GM19239 (cell line): ENCODE measurements around the gene LAMB2.

Experiments
- DNase-seq: peaks from one replicate; pipeline ENCODE4 v3.0.0; 2011; ENCODE audit warnings: low spot score; ENCODE audit not compliant: insufficient read length
- FAIRE-seq: peaks from 2 replicates; lab custom pipeline; 2011; peaks lifted over from hg19 to GRCh38; lab: Jason Lieb, UNC

Gene LAMB2

DNA sequence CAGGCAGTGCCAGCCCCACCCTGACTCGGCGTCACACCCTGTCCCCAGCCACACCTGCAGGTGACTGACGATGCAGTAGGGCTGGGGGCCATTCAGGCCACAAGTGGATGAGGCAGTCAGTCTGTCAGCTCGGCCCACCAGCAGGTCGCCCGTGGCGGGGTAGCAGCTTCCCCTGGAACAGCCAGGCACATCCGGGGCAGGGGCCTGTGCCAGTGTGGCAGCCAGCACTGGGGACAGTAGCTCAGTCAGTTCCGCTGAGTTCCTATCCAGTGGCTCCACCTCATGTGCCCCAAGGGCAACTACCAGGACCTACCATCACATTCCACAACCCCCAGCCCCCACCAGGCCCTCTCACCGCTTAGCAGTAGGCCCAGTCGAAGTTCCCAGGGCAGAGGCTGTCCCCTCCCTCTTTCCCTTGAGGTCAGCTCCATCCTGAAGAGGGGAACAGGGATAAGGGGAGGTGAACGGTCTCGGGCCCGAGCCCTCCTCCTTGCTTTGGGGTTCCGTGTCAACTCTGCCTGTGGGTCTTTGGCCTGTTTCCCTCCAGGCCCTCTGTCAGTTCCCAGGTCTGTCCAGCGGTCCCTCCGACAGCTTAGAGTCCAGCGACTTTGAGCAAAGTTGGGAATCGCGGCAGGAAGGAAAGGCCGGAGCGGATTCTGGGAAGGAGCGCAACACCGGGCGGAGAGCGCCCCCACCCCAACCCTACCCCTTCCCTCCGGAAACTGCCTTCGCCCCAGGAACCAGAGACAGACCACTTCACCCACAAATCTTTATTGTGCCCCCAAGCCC lies at the start of gene LAMB2:
LAMB2 (minus strand) TSS at position 614 of the 789 bp plus-strand sequence; CDS start at position 431, 183 bp downstream.
- FAIRE-seq (no peak), DNase-seq (no peak)

DNA sequence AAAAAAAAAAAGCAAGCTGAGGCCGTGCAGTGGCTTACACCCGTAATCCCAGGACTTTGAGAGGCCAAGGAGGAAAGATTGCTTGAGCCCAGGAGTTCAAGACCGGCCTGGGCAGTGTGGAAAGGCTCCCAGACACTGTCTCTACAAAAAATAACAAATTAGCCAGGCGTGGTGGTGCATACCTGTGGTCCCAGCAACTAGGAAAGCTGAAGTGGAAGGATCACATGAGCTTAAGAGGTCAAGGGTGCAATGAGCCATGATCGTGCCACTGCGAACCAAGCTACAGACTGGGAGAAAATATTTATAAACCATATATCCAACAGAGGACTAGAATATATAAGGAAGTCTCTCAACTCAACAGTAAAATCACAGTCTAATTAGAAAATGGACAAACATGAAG lies 48.5 kb upstream of the LAMB2 start:
- DNase-seq: no peak
- FAIRE-seq: no peak

DNA sequence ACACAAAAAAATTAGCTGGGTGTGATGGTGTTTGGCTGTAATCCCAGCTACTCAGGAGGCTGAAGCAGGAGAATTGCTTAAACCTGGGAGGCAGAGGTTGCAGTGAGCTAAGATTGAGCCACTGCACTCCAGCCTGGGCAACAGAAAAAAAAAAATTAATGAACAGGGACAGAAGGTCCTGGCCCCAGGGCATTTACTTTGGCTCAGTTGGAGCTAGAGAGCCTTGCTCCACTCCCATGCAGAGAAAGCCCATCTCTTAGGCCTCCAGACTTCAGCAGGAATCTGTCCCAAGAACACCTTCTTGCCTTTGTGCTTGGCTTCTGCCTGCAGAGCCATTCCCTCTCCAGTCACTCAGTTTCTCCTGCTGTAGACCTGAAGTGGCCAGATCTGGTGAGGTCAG lies 47.3 kb upstream of the LAMB2 start:
- FAIRE-seq: no peak
- no peak for DNase-seq

DNA sequence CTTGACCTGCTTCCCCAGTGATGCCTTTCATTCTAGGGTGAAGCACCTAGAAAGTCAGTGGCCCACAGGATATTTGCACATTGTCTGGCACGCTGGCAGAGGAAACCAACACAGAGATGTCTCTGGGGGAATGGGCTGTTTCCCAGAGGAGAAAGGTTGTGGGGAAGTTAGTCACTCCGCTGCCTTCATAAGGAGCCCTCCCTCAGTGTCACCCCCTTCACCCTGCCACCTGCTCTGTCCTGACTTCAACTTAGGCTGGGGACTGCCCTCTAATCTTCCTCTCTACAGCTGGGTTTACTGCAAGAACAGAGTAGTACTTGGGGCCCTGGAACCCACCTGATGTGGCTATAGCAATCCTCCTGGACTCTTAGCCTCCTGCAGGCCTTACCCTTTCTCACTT lies 44.2 kb upstream of the LAMB2 start:
- no peak for DNase-seq
- FAIRE-seq: no peak

DNA sequence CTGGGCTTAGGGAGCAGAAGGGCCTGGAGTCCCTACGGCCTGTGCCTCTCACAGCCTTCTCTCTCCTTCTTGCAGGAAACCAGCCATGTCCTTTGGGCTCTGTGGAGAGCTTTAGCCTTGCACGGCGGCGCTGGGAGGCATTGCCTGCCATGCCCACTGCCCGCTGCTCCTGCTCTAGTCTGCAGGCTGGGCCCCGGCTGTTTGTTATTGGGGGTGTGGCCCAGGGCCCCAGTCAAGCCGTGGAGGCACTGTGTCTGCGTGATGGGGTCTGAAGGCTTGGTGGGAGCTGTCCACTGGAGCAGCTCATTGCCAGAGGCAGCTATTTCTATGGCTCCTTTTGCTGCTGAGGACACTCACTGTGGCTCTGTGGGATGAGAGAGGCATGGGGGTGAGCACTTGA lies 42.7 kb upstream of the LAMB2 start:
- DNase-seq (no peak), FAIRE-seq (no peak)

DNA sequence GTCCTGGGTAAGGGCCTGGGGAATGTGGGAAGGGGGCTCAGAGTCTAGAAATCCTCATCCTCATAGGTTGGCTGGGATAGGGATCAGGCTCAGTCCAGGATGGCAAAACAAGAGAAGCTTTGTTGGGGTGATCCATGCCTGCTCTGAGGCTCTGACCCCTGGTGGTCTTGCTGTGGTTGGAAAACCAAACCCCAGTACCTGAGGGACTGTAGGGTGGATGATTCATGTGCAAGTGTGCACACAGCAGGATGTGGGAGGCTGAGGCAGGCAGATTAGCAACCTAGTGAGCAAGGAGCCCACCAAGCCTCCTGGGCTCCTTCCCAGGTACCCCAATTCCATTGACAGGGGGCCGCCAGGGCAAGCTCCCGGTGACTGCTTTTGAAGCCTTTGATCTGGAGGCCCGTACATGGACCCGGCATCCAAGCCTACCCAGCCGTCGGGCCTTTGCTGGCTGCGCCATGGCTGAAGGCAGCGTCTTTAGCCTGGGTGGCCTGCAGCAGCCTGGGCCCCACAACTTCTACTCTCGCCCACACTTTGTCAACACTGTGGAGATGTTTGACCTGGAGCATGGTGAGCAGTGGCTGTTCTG lies 41.6 kb upstream of the LAMB2 start:
- FAIRE-seq (no peak), DNase-seq (no peak)

DNA sequence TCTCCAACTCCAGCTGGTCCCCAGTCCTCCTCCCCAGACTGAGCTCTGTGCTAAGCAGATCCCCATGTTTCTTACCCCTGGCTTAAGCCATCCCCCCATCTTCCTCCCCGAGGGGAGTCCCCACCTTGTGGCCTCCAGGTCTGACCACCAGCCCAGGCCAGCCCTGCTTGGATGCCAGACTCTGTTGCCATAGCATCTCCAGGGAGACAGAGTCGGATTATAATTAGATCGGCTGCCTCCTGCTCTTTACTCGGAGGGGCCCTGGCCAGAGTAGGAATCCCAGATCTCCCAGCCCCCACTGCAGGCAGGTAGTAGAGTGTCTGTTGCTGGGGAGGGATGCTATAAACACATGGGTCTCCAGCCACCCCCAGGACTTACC lies 40.9 kb upstream of the LAMB2 start:
- FAIRE-seq: no peak
- DNase-seq: no peak

DNA sequence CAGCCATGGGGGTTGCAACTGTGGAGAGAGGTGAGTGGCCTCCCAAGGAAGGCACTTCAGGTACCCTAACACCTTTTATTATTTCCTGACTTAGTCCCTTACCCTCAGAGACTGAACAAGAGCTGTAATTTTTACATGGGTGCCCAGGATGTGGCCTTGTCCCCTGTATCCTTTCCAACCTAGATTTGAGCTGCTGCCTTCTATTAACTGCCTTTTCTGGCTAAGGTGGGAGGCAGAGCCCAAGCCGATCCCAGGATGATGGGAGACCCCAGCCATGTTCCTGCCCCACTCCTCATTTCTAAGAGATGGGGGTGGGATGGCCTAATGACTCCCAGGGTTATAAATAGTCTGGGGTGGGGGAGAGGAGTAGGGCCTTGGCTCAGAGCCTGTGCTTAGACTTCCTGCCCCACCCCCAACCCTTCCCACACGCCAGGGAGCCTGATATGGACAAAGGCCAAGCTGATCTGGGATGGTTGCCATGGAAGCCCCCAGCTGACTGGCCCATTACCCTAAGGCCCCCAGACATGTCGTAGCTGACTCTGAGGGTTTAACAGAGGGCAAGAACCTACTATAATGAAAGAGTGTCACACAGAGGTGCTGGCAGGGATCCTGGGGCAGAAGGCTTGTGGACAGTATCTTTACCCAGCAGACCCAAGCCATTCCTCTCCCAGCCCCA lies 40.4 kb upstream of the LAMB2 start:
- FAIRE-seq: no peak

DNA sequence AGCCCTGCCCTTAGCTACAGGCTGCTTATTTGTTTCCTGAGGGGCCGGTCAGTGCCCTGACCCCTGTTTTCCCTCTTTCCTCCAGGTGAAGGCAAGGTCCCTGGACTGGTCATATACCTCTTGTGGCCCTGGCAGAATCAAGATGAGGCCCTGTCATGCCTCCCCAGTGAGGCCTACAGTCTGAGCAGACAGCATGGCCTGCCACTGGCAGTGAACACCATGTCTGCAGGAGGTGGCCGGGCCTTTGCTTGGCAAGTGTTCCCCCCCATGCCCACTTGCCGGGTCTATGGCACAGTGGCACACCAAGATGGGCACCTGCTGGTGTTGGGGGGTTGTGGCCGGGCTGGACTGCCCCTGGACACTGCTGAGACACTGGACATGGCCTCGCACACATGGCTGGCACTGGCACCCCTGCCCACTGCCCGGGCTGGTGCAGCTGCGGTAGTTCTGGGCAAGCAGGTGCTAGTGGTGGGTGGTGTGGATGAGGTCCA lies 39.7 kb upstream of the LAMB2 start:
- FAIRE-seq: no peak
- DNase-seq: no peak

More for the DNA sequence above, 40.4 kb upstream of the LAMB2 start:
- DNase-seq: no peak

DNA sequence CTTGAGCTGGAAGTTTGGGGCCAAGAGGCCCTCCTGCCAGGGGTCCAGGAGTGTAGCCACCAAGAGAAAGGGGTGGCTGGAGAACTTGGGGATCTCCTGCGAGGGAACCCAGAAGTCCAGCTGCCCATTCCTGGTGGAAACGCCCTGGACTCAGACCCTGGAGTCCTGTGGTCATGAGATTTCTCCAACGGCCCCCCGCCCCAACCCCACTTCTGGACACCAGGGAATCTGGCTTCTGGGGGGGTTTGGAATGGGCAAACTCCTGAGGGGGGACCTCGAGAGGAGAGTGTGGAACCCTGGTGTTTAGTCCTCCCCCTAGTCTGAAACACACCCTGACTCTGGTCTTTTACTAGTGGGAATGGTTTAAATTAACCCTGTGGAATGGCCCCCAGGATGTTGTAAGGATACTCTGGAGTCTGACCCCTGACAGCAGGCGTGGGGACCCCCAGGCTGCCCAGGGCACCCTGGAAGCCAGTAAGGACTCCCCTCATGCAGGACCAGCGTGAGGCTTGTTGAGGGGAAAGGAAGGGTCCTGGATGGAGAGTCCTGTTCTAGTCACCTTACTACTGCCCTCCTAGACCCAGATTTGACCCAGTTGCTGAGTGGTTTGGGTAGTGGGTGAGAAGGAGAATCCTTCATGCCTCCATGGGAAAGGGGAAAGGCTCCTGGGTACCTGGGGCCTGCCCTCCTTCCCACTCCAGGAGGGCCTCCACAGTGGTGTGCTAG lies 39.1 kb upstream of the LAMB2 start:
- DNase-seq (no peak), FAIRE-seq (no peak)

DNA sequence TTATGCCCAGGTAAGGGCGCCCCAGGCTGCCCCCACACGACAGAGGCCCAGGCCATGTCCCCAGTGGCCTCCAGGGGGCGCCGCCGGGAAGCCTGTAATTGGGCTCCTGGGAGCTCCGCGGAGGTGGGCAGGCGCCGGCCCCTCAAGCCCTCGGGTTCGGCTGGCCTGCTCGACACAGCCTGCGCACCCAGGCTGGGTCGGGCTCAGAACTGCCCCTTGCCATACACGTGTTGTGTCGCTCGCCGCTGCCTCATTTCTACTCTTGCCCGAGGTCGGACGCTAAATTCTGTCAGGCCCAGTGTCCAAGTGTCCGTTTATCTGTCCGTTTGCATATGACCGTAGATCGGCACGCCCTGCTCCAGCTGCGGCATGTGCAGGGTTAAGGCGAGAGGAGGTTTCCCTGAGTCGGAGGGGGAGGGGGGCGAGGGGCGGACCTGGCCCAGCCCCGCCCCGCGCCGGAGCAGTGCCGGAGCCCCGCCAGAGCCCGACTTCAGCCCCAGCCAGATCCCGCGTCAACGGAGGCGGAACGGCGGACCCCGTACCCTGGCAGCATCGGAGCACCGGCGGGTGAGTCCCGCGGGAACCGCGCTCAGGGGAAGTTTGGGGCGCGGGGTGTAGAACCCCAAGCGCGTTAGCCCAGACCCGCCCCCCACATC lies 38.4 kb upstream of the LAMB2 start, which contains the start of gene KLHDC8B:
KLHDC8B (plus strand) TSS at position 480 of the 656 bp plus-strand sequence. CDS start 1,172 bp downstream, outside the sequence.
- FAIRE-seq (peak; percentile 56), DNase-seq (peak; percentile 90)

DNA sequence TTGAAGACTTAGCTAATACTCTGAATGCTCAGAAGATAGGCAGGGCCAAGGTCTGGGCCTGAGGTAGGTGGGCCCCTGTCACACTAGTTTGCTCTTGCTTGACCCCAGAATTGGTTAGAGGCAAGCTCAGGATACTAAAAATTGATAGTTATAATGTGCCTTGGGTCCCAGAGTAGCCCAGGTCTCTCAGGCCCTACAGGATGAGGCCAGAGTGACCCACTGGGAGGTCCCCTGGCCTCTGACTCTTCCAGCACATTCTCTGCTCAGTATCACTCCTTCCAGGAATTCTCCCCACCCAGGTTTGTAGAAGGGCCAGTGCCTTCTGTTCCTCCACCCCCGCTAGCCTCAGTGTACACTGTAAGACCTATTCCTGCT lies 37.9 kb upstream of the LAMB2 start:
- DNase-seq (no peak), FAIRE-seq (no peak)

DNA sequence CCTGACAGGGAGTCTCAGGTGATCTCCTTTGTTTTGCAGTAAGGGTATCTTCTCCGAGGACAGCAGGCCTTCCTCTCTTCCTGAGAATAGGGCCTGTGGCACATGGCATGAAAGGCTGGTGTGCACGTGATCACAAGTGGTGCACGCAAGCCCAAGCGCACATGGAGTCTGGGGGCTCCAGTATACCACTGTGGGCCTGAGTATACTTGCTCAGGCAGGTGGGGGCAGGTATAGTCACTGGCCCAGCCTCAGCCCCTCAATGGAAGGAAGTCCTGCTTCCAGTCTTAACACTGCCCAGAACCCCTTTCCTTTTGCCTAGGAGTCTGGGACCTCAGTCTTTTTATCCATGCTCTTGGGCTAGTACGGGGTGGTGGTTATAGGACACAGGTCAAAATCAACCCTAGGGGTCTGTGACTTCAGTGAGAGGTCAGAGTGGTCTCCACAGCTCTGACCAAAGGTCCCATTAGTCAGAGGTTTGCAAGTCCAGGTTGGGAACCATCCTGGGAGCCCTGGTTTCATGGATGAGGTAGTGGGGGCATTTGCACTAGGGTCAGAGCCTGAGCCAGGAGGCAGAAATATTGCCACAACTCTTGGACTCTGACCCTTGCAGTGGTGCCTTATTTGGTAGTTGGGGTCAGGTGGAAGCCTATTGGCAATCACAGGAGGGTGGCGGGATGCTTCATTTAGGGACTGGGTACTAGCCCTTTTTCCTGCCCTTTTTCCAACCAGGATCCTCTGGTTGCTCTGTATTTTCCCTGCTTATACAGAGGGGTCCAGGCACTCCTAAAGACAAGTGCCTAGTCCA lies 34.1 kb upstream of the LAMB2 start:
- FAIRE-seq (no peak), DNase-seq (no peak)

DNA sequence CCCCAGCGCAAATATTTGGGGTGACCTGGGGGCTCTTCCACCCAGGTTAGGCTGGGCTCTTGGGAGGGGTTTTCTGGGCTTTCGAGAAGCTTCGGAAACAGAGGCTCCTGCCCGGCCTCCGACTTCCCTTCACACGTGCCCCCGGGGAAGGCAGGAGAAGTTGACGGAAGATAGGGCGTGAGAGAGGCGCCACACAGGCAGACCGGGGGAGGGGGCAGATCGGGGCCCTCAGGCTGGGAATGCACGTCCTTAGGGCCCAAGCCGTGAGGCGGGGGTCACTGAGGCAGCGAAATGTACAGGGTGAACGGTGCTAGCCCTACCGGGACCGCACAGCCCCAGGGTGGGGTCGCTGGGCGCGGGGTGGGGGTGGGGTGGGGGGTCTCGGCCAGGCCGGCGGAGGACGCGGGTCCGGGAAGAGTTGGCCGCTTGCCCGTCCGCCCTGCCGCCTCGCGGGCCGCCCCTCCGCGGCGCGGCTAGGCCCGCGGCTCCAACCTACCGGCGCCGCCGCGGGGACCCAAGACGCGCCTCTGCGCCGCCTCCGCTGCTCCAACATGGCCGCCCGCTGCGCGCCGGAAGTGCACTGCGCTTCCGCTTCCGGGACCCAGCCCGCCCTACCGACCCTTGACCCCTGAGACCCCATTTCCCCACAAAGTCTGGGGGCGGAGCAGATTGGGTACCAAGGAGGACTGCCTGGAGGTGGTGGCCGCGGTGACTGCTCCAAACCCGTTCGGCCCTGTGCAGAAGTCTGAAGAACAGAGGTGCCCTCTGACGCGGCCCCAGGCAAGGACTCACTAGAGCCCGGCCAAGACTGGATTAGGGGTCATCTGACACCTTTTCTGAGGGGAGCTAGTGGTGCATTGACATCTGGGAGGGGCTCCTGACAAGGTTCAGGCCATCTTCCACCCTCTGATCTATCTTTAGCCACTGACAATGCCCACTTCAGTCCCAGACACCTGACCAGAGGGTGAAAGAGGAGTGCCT lies 33.2 kb upstream of the LAMB2 start, which contains the start of gene CCDC71:
CCDC71 (minus strand) TSS at position 561 of the 981 bp plus-strand sequence. CDS start 2,123 bp downstream, outside the sequence.
- peak; percentile 88 for FAIRE-seq
- DNase-seq: peak; percentile 90

DNA sequence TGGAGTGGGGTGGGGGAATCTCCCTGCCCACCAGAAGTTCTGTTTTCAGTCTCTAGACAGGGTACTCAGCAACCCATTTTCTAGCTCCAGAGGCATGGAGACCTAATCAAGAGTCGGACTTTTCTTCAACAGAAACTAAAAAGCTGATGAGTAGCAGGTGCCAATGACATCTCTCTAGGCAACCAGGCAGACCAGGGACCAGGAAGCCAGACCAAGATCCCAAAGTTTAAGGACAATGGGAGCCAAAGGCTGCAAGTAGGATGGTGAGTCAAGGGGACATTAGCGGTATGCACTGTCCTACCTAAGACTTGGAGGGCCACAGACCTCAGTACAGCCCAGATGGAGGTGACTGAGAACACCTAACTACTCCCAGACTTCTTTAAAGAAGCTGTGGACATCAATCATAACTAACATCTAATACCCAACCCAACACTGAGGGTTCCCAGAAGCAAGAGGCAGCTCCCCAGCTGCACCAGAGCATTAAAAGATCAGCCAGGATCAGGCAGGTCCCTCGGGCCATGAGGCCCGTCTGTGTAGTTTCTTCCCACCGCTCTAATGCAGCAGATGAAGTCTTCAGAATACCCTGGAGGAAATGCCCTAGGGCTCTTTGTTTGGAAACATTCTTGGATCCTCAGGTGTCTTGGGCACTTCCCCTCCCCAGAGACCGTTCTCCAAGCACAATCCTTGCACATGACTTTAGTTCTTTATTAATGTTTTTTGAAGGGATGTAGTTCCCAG lies 32.3 kb upstream of the LAMB2 start:
- FAIRE-seq (peak; percentile 89), DNase-seq (no peak)

DNA sequence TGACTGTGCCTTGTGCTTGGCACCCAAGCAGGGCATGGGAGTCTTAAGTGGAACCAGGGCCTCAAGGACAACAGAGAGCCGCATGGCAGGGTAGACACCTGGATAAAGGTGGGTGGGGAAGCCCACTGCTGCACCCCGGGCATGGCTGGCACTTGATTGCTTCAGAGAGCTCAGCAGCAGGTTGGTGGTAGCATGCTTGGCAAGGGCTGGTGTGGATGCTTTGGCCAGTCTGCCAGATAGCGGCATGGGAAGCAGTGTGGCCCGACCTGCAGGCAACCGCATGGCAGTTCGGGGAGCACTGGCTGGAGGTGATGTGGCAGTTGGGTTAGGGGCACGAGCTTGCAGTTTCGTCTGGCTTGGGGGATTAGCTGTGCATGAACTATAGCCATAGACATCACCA lies 30.8 kb upstream of the LAMB2 start:
- FAIRE-seq: no peak
- DNase-seq: no peak

DNA sequence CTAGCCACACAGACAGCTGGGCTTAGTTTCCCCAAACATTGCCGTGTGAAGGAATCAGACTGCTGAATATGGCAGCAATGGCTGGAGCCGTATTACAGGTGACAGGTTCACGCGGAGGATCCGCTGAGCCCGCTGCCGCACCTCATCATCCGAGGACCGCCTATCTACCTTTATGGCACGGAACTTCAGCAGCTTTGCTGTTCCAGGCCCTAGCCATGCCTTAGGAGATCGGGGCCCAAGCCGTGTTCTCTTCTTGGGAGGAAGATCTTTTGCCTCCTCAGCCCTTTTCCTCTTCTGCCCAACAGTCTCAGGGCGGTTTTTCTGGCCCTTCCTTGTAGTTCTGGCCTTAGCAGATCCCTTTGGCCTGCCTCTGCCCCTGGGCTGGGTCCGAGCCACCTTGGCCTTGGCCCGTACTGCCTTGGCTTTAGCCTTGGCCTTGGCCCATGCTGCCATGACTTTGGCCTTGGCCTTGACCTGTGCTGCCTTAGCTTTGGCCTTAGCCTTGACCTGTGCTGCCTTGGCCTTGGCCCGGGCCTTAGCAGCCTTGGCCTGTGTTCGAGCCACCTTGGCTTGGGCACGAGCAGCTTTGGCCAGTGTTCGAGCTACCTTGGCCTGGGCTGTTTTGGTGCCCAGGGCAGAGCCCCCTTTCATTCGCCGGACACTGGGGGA lies 30.0 kb upstream of the LAMB2 start:
- no peak for FAIRE-seq

More for the DNA sequence above, 30.0 kb upstream of the LAMB2 start:
- no peak for DNase-seq
